A549 (cell line): ENCODE data around the gene COLEC12. TPM values are rescaled to one million over a fixed set of nuclear protein-coding genes. Genes with fewer than 3 reads are reported as not detected.

Experiments
- ATAC-seq, 2 experiments: fragments of 200-7000 bp in 1 of 2; fragments of >200 bp in 1 of 2; cut with Nextera tagmentation in 1 of 2; cut with Tn5 transposase in 1 of 2; 3 replicates each; pipeline versions ENCODE4 v1.8.0 to v1.9.1; 2018 to 2020; ENCODE audit warnings: mild to moderate bottlenecking in 1 of 2, moderate library complexity in 1 of 2
- CTCF ChIA-PET: fragments of 300-600 bp; sonication (Branson Sonifier 250); formaldehyde crosslinking; extraction: SDS; loops from one replicate; lab custom pipeline; 2021; ENCODE audit warnings: antibody characterized with exemption, inconsistent platforms; lab: Yijun Ruan, JAX
- POLR2A ChIA-PET: fragments of 350-600 bp; formaldehyde crosslinking; extraction: SDS; loops from one replicate; lab custom pipeline; 2021; ENCODE audit warnings: antibody characterized with exemption, inconsistent platforms; lab: Yijun Ruan, JAX
- DNase-seq, 2 experiments: peaks; one replicate each; pipeline versions ENCODE4 v3.0.0 to v3.0.0-alpha.2; 2011 to 2016; ENCODE audit warnings: low read depth in 1 of 2, low spot score in 1 of 2
- FAIRE-seq: peaks from 2 replicates; lab custom pipeline; 2011; peaks lifted over from hg19 to GRCh38; lab: Jason Lieb, UNC
- H3K27ac ChIP-seq, 2 experiments: fragments of >200 bp; sonication (Bioruptor Twin); formaldehyde crosslinking; 3 replicates each; pipeline ENCODE4 v1.5.1; 2016 to 2017
- H3K4me1 ChIP-seq: fragments of >200 bp; sonication (Bioruptor Twin); formaldehyde crosslinking; 3 replicates; pipeline ENCODE4 v1.6.1; 2016
- H3K4me2 ChIP-seq: fragments of >200 bp; sonication (Bioruptor Twin); formaldehyde crosslinking; 3 replicates; pipeline ENCODE4 v1.6.1; 2016
- H3K4me3 ChIP-seq: fragments of >200 bp; sonication (Bioruptor Twin); formaldehyde crosslinking; 3 replicates; pipeline ENCODE4 v1.5.1; 2016
- H3K9me3 ChIP-seq: fragments of >200 bp; sonication (Bioruptor Twin); formaldehyde crosslinking; 3 replicates; pipeline ENCODE4 v1.6.1; 2016
- CBX8 ChIP-seq: fragments of 200-600 bp; sonication (generic); IDR thresholded peaks from 2 replicates; pipeline ENCODE4 v1.6.1; 2016
- CEBPB ChIP-seq, 2 experiments: fragments of >200 bp in 1 of 2; sonication (Bioruptor Twin) in 1 of 2; formaldehyde crosslinking in 1 of 2; IDR thresholded peaks; 2 replicates each; pipeline ENCODE4 v1.6.1; 2012 to 2016
- CHD4 ChIP-seq: fragments of 200-600 bp; sonication (generic); IDR thresholded peaks from 2 replicates; pipeline ENCODE4 v1.6.1; 2016; ENCODE audit warnings: antibody characterized with exemption, mild to moderate bottlenecking, borderline replicate concordance
- EHMT2 ChIP-seq: fragments of 200-600 bp; sonication (generic); IDR thresholded peaks from 2 replicates; pipeline ENCODE4 v1.6.1; 2016; ENCODE audit warnings: antibody characterized with exemption, low read depth, mild to moderate bottlenecking, moderate library complexity
- EP300 ChIP-seq, 2 experiments: fragments of >200 bp; sonication (Bioruptor Twin); formaldehyde crosslinking; IDR thresholded peaks; 2 replicates in 1 of 2; 3 replicates in 1 of 2; pipeline ENCODE4 v1.6.1; 2016 to 2017
- ESRRA ChIP-seq: fragments of 150-350 bp; IDR thresholded peaks from 2 replicates; pipeline ENCODE4 v1.6.1; 2014; ENCODE audit warnings: mild to moderate bottlenecking, low read length, borderline replicate concordance
- FOSL2 ChIP-seq, 2 experiments: fragments of 450-650 bp in 1 of 2; fragments of >200 bp in 1 of 2; sonication (Bioruptor Twin) in 1 of 2; formaldehyde crosslinking; IDR thresholded peaks; 2 replicates each; pipeline versions ENCODE4 v1.5.0 to v1.6.1; 2016 to 2020; ENCODE audit warnings: mild to moderate bottlenecking in 1 of 2, moderate library complexity in 1 of 2
- GATA3 ChIP-seq: IDR thresholded peaks from 2 replicates; pipeline ENCODE4 v1.6.1; 2012; ENCODE audit warnings: borderline replicate concordance
- HEYL ChIP-seq: fragments of 250-450 bp; sonication (Bioruptor Pico); IDR thresholded peaks from 2 replicates; pipeline ENCODE4 v1.8.0; 2021; ENCODE audit warnings: mild to moderate bottlenecking, moderate library complexity
- HOXA7 ChIP-seq: fragments of 250-450 bp; sonication (Bioruptor Pico); IDR thresholded peaks from 2 replicates; pipeline ENCODE4 v1.5.0; 2020; ENCODE audit warnings: mild to moderate bottlenecking, moderate library complexity
- HOXB13 ChIP-seq: fragments of 250-450 bp; sonication (Bioruptor Pico); IDR thresholded peaks from 2 replicates; pipeline ENCODE4 v1.5.0; 2020; ENCODE audit warnings: low read depth, mild to moderate bottlenecking, moderate library complexity
- HOXB5 ChIP-seq: fragments of 250-450 bp; sonication (Bioruptor Pico); IDR thresholded peaks from 2 replicates; pipeline ENCODE4 v1.5.0; 2020; ENCODE audit warnings: mild to moderate bottlenecking, moderate library complexity
- JUN ChIP-seq, 2 experiments: fragments of >200 bp; sonication (Bioruptor Twin); formaldehyde crosslinking; IDR thresholded peaks; 2 replicates in 1 of 2; 3 replicates in 1 of 2; pipeline ENCODE4 v1.6.1; 2016 to 2017
- JUNB ChIP-seq: fragments of >200 bp; sonication (Bioruptor Twin); formaldehyde crosslinking; IDR thresholded peaks from 2 replicates; pipeline ENCODE4 v1.6.1; 2016
- KDM5A ChIP-seq: fragments of 200-600 bp; sonication (generic); IDR thresholded peaks from 2 replicates; pipeline ENCODE4 v1.6.1; 2016; ENCODE audit warnings: antibody characterized with exemption, mild to moderate bottlenecking
- MAFK ChIP-seq: fragments of 450-650 bp; IDR thresholded peaks from 2 replicates; pipeline ENCODE4 v1.6.1; 2014; ENCODE audit not compliant: partially characterized antibody
- NFE2L2 ChIP-seq: fragments of 150-350 bp; conservative IDR thresholded peaks from 2 replicates; pipeline ENCODE4 v1.6.1; 2014; ENCODE audit warnings: low read length
- NPAS2 ChIP-seq: fragments of 250-450 bp; sonication (Bioruptor Pico); IDR thresholded peaks from 2 replicates; pipeline ENCODE4 v1.8.0; 2022; ENCODE audit warnings: mild to moderate bottlenecking, moderate library complexity, borderline replicate concordance
- NR3C1 ChIP-seq: fragments of >200 bp; sonication (Bioruptor Twin); formaldehyde crosslinking; IDR thresholded peaks from 3 replicates; pipeline ENCODE4 v1.6.1; 2017
- RARB ChIP-seq: fragments of 250-450 bp; sonication (Bioruptor Pico); IDR thresholded peaks from 2 replicates; pipeline ENCODE4 v1.8.0; 2021; ENCODE audit warnings: mild to moderate bottlenecking, moderate library complexity
- RCOR1 ChIP-seq: fragments of 150-350 bp; IDR thresholded peaks from 2 replicates; pipeline ENCODE4 v1.6.1; 2014; ENCODE audit warnings: antibody characterized with exemption, low read length, low read depth
- SMC3 ChIP-seq: fragments of >200 bp; sonication (Bioruptor Twin); formaldehyde crosslinking; IDR thresholded peaks from 3 replicates; pipeline ENCODE4 v1.6.1; 2018; ENCODE audit warnings: inconsistent platforms
- TFCP2L1 ChIP-seq: fragments of 250-450 bp; sonication (Bioruptor Pico); IDR thresholded peaks from 2 replicates; pipeline ENCODE4 v1.5.0; 2021; ENCODE audit warnings: mild to moderate bottlenecking
- TP53 ChIP-seq: fragments of 250-450 bp; sonication (Bioruptor Pico); IDR thresholded peaks from 2 replicates; pipeline ENCODE4 v1.5.0; 2021; ENCODE audit warnings: mild to moderate bottlenecking, moderate library complexity
- ZC3H11A ChIP-seq: fragments of 450-650 bp; IDR thresholded peaks from 2 replicates; pipeline ENCODE4 v1.6.1; 2014; ENCODE audit warnings: antibody characterized with exemption, mild to moderate bottlenecking
- ZFP36 ChIP-seq: fragments of 450-650 bp; IDR thresholded peaks from 2 replicates; pipeline ENCODE4 v1.6.1; 2014; ENCODE audit warnings: borderline replicate concordance; ENCODE audit not compliant: partially characterized antibody
- ZNF302 ChIP-seq: fragments of 250-450 bp; sonication (Bioruptor Pico); IDR thresholded peaks from 2 replicates; pipeline ENCODE4 v1.9.0; 2021; ENCODE audit warnings: inconsistent platforms, mild to moderate bottlenecking, moderate library complexity
- ZSCAN20 ChIP-seq: fragments of 250-450 bp; sonication (Bioruptor Pico); IDR thresholded peaks from 2 replicates; pipeline ENCODE4 v1.8.0; 2022; ENCODE audit warnings: mild to moderate bottlenecking, moderate library complexity
- WGBS: methylation state at CpG from one replicate; pipeline ENCODE4 v1.1.6; 2017; ENCODE audit errors: missing lambda C conversion rate; 5-methylcytosine and 5-hydroxymethylcytosine counted together
- polyA plus RNA-seq, 4 experiments: library from polyadenylated mRNA; depleted of rRNA in 3 of 4; stranded (reverse); fragments of >200 nt; fragmentation: RNase III in 1 of 4; extraction: RNeasy Plus Mini Kit Qiagen cat#74134 plus additional on column Dnase treatment in 1 of 4; gene quantifications; 2 replicates in 3 of 4; 3 replicates in 1 of 4; pipeline ENCODE4 v1.2.3, GENCODE V29; 2011 to 2017
- TF ChIP-seq, protein P1 (sequence below): fragments of >200 bp; sonication (Bioruptor Twin); formaldehyde crosslinking; IDR thresholded peaks from 3 replicates; pipeline ENCODE4 v1.5.1; 2016
- TF ChIP-seq, protein P2 (sequence below): fragments of 450-650 bp; IDR thresholded peaks from 2 replicates; pipeline ENCODE4 v1.6.1; 2014; ENCODE audit warnings: antibody characterized with exemption
- TF ChIP-seq, protein P3 (sequence below): fragments of >200 bp; sonication (Bioruptor Twin); formaldehyde crosslinking; IDR thresholded peaks from 3 replicates; pipeline ENCODE4 v1.6.1; 2016
- TF ChIP-seq, protein P4 (sequence below): fragments of 200-600 bp; sonication (generic); IDR thresholded peaks from 2 replicates; pipeline ENCODE4 v1.6.1; 2016; ENCODE audit warnings: antibody characterized with exemption, mild to moderate bottlenecking, moderate library complexity
- TF ChIP-seq, protein P5 (sequence below): IDR thresholded peaks from 2 replicates; pipeline ENCODE4 v1.6.1; 2012

Gene COLEC12
- polyA plus RNA-seq, 2 of the 4 experiments (the other 2 are of a cell fraction), result 0.01 TPM; not detected in 1

DNA sequence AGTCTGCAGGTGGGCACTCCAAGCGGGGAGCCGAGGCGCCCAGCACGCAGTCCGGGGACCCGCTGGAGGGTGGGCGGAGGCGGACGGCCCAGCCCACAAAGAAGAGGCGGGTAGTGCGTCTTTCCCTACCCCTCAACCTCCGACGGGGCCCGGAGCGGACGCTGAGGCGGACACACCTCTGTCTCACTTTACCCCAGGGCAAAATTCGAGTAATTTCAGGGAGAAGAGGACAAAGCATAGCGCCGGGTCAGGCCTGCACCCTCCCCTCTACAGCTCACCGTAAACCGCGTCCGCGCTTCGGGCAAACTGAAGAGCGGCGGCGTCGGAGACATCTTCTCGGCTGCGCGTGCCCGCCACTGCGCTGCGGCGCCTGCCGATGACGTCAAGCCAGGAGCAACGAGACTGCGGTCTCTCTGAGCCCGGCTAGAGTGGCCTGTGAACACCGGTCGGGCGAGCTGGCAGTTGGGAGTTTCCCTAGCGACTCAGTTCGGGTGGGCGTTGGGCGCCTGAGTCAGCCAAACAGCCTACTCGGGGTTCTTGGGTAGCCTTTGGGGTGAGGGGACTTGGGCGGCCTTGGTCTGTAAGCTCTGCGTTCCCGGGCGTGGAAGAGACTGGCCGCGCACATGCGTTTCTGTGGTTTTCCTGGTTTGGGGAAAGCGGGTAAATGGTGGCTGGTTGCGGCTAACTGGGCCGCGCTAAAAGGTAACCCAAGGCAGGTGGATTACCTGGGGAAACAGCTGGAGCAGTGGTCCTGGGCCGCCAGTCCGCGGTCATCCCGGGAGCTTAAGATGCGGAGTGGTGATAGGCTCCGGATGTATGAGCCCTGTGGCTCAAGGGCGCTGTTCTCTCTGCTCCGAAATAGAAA is 232.6 kb downstream of the COLEC12 start, which contains the start of gene THOC1:
THOC1 (minus strand) TSS at position 360 of the 865 bp plus-strand sequence; CDS start at position 332, 28 bp downstream.
- Histone ChIP-seq H3K4me2 (peak within 1 kb of the TSS; percentile 94), H3K27ac (peak within 1 kb of the TSS; percentile 89 to 100), H3K4me1 (peaks cover 4% of the 10 kb centered on the region; the same call in 1 of the 3 replicates), H3K4me3 (peak within 1 kb of the TSS; percentile 82), H3K9me3 (no peaks in the 10 kb centered on the region)
- peak; percentile 96 for ATAC-seq
- no peak for FAIRE-seq
- CTCF ChIA-PET, result interaction anchor here (0.6 to 1.9 kb wide), 4 partner anchors 9 to 571 kb away, joined by 3 to 4 read pairs (median 4); no protein-coding TSS in a partner anchor
- POLR2A ChIA-PET, result interaction anchor here (0.5 to 1.6 kb wide), 7 partner anchors 10 to 539 kb away, joined by 3 to 9 read pairs (median 4); partner anchors contain the start of gene USP14
- 5% methylated on average over 17 of the region's 69 CpGs for WGBS
- peak; percentile 70 to 89 for DNase-seq
- TF ChIP-seq CBX8 (no peak), EHMT2 (no peak), JUNB (no peak), ESRRA (no peak), SMC3 (no peak), HOXB5 (CRISPR knock-in tag) (no peak), ZFP36 (no peak), NR3C1 (no peak), GATA3 (no peak), MAFK (no peak), ZC3H11A (no peak), NFE2L2 (no peak), TFCP2L1 (CRISPR knock-in tag) (no peak), FOSL2 (IDR thresholded peaks at IDR 0.05) (no peak), FOSL2 (CRISPR knock-in tag; IDR thresholded peaks at IDR 0.05) (peak; percentile 26; the same call in 1 of the 2 replicates), ZNF302 (CRISPR knock-in tag) (no peak), HOXB13 (CRISPR knock-in tag) (no peak), JUN (IDR thresholded peaks at IDR 0.05) (peak; percentile 69 to 89; a peak in 4 of 5 replicates), HOXA7 (CRISPR knock-in tag) (no peak), RARB (no peak), NPAS2 (no peak), ZSCAN20 (CRISPR knock-in tag) (no peak), CHD4 (no peak), TP53 (CRISPR knock-in tag) (no peak), KDM5A (peak; percentile 76), RCOR1 (no peak), EP300 (IDR thresholded peaks at IDR 0.05) (no peak), HEYL (CRISPR knock-in tag) (no peak), CEBPB (IDR thresholded peaks at IDR 0.05) (no peak)
- TF ChIP-seq, protein P1, sequence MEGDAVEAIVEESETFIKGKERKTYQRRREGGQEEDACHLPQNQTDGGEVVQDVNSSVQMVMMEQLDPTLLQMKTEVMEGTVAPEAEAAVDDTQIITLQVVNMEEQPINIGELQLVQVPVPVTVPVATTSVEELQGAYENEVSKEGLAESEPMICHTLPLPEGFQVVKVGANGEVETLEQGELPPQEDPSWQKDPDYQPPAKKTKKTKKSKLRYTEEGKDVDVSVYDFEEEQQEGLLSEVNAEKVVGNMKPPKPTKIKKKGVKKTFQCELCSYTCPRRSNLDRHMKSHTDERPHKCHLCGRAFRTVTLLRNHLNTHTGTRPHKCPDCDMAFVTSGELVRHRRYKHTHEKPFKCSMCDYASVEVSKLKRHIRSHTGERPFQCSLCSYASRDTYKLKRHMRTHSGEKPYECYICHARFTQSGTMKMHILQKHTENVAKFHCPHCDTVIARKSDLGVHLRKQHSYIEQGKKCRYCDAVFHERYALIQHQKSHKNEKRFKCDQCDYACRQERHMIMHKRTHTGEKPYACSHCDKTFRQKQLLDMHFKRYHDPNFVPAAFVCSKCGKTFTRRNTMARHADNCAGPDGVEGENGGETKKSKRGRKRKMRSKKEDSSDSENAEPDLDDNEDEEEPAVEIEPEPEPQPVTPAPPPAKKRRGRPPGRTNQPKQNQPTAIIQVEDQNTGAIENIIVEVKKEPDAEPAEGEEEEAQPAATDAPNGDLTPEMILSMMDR, result no peak
- TF ChIP-seq, protein P2, sequence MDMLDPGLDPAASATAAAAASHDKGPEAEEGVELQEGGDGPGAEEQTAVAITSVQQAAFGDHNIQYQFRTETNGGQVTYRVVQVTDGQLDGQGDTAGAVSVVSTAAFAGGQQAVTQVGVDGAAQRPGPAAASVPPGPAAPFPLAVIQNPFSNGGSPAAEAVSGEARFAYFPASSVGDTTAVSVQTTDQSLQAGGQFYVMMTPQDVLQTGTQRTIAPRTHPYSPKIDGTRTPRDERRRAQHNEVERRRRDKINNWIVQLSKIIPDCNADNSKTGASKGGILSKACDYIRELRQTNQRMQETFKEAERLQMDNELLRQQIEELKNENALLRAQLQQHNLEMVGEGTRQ, result no peak
- TF ChIP-seq, protein P3, sequence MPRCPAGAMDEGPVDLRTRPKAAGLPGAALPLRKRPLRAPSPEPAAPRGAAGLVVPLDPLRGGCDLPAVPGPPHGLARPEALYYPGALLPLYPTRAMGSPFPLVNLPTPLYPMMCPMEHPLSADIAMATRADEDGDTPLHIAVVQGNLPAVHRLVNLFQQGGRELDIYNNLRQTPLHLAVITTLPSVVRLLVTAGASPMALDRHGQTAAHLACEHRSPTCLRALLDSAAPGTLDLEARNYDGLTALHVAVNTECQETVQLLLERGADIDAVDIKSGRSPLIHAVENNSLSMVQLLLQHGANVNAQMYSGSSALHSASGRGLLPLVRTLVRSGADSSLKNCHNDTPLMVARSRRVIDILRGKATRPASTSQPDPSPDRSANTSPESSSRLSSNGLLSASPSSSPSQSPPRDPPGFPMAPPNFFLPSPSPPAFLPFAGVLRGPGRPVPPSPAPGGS, result peak; percentile 91
- TF ChIP-seq, protein P4, sequence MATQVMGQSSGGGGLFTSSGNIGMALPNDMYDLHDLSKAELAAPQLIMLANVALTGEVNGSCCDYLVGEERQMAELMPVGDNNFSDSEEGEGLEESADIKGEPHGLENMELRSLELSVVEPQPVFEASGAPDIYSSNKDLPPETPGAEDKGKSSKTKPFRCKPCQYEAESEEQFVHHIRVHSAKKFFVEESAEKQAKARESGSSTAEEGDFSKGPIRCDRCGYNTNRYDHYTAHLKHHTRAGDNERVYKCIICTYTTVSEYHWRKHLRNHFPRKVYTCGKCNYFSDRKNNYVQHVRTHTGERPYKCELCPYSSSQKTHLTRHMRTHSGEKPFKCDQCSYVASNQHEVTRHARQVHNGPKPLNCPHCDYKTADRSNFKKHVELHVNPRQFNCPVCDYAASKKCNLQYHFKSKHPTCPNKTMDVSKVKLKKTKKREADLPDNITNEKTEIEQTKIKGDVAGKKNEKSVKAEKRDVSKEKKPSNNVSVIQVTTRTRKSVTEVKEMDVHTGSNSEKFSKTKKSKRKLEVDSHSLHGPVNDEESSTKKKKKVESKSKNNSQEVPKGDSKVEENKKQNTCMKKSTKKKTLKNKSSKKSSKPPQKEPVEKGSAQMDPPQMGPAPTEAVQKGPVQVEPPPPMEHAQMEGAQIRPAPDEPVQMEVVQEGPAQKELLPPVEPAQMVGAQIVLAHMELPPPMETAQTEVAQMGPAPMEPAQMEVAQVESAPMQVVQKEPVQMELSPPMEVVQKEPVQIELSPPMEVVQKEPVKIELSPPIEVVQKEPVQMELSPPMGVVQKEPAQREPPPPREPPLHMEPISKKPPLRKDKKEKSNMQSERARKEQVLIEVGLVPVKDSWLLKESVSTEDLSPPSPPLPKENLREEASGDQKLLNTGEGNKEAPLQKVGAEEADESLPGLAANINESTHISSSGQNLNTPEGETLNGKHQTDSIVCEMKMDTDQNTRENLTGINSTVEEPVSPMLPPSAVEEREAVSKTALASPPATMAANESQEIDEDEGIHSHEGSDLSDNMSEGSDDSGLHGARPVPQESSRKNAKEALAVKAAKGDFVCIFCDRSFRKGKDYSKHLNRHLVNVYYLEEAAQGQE, result 0 out of 2 replicates have a peak, but pooled peaks have one; percentile 22
- TF ChIP-seq, protein P5, sequence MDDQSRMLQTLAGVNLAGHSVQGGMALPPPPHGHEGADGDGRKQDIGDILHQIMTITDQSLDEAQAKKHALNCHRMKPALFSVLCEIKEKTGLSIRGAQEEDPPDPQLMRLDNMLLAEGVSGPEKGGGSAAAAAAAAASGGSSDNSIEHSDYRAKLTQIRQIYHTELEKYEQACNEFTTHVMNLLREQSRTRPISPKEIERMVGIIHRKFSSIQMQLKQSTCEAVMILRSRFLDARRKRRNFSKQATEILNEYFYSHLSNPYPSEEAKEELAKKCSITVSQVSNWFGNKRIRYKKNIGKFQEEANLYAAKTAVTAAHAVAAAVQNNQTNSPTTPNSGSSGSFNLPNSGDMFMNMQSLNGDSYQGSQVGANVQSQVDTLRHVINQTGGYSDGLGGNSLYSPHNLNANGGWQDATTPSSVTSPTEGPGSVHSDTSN, result no peak
